Lower leg skin (tissue), 4 donors: ENCODE data around the gene SPAG9. TPM values are rescaled to one million over a fixed set of nuclear protein-coding genes. Genes with fewer than 3 reads are reported as not detected.
"Not testable (repeated sequence)": the region's sequence is repeated elsewhere in the genome, so short reads cannot be mapped to it uniquely, and the experiment has no call there.

ENCODE experiments used
- DNase-seq, 2 donors: peaks; one replicate each; pipeline ENCODE4 v3.0.0-alpha.2; 2019; ENCODE audit warnings: low spot score in 2 of 2
- H3K4me3 ChIP-seq: fragments of 200-600 bp; sonication (generic); 2 replicates; pipeline ENCODE4 v1.5.1; 2017; ENCODE audit warnings: mild to moderate bottlenecking, low read depth; ENCODE audit not compliant: poor library complexity, severe bottlenecking
- POLR2A ChIP-seq, 2 donors: fragments of 450-650 bp; IDR thresholded peaks; one replicate each; pipeline ENCODE4 v1.6.1; 2016 to 2017; ENCODE audit warnings: antibody characterized with exemption in 2 of 2, mild to moderate bottlenecking in 1 of 2, moderate library complexity in 1 of 2
- WGBS, 2 donors: methylation state at CpG; one replicate each; pipeline ENCODE4 v1.1.5; 2018; 5-methylcytosine and 5-hydroxymethylcytosine counted together
- intact Hi-C: fragments of 100-400 bp; cut with DNase I; formaldehyde crosslinking; loops from one replicate; pipeline ENCODE4 v1.15.0; 2023; ENCODE audit warnings: low total_unique reads
- total RNA-seq, 4 donors: library from RNA; depleted of rRNA; stranded (reverse); fragments of >200 nt; gene quantifications; one replicate each; pipeline ENCODE4 v1.1.0, GENCODE V29; 2016
- TF ChIP-seq, protein P1 (sequence below), 3 donors: fragments of 450-650 bp; IDR thresholded peaks; one replicate each; pipeline ENCODE4 v1.5.1; 2016; ENCODE audit warnings: antibody characterized with exemption in 3 of 3, mild to moderate bottlenecking in 3 of 3, moderate library complexity in 2 of 3

Gene SPAG9
- total RNA-seq, 4 donors from 2014 or later = 63.7 to 106 (median 69.3) TPM

GRCh38 chr17:50943575-50943933, 177.1 kb downstream of the SPAG9 start:
- 86 to 87% methylated on average over 8 of the region's 8 CpGs for WGBS, 2 donors
- H3K4me3 ChIP-seq = no peak overlapping the region
- peak in 1 of 2 donors; percentile 70 for DNase-seq

GRCh38 chr17:50941676-50942048, 179.0 kb downstream of the SPAG9 start:
- intact Hi-C loops, H3K4me3 ChIP-seq: not testable (repeated sequence)
- DNase-seq = peak in 1 of 2 donors; percentile 37
- 98 to 99% methylated on average over 4 of the region's 4 CpGs for WGBS, 2 donors

More at GRCh38 chr17:50943575-50943933, 177.1 kb downstream of the SPAG9 start:
- intact Hi-C loops = no loop called here
- TF ChIP-seq, protein P1, sequence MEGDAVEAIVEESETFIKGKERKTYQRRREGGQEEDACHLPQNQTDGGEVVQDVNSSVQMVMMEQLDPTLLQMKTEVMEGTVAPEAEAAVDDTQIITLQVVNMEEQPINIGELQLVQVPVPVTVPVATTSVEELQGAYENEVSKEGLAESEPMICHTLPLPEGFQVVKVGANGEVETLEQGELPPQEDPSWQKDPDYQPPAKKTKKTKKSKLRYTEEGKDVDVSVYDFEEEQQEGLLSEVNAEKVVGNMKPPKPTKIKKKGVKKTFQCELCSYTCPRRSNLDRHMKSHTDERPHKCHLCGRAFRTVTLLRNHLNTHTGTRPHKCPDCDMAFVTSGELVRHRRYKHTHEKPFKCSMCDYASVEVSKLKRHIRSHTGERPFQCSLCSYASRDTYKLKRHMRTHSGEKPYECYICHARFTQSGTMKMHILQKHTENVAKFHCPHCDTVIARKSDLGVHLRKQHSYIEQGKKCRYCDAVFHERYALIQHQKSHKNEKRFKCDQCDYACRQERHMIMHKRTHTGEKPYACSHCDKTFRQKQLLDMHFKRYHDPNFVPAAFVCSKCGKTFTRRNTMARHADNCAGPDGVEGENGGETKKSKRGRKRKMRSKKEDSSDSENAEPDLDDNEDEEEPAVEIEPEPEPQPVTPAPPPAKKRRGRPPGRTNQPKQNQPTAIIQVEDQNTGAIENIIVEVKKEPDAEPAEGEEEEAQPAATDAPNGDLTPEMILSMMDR (IDR thresholded peaks at IDR 0.05) = no peak
- TF ChIP-seq POLR2A (IDR thresholded peaks at IDR 0.05) = no peak

GRCh38 chr17:50939795-50940684, 180.6 kb downstream of the SPAG9 start:
- WGBS, 2 donors = 87 to 91% methylated on average over 16 of the region's 16 CpGs
- no peak for TF ChIP-seq POLR2A (IDR thresholded peaks at IDR 0.05)
- TF ChIP-seq, protein P1 (IDR thresholded peaks at IDR 0.05) = no peak
- DNase-seq = no peak
- H3K4me3 ChIP-seq = no peak overlapping the region
- intact Hi-C loops = no loop called here

DNA sequence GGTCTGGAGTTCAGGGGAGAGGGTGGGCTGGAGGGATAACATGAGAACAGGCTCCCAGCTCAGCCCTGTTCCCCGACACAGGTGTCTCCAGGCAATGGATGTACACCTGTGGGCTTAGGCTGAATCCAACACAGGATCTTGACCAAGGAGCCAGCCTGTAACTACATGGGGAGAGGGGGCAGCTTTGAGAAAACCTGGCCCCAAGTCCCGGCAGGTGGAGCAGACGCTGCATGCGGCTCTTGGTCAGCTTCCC, 181.2 kb downstream of the SPAG9 start:
- no peak for DNase-seq
- intact Hi-C loops = no loop called here
- WGBS, 2 donors = 82 to 100% methylated on average over 2 to 4 of the region's 4 CpGs
- TF ChIP-seq POLR2A (IDR thresholded peaks at IDR 0.05) = no peak
- TF ChIP-seq, protein P1 (IDR thresholded peaks at IDR 0.05) = no peak
- no peak overlapping the region for H3K4me3 ChIP-seq

DNA sequence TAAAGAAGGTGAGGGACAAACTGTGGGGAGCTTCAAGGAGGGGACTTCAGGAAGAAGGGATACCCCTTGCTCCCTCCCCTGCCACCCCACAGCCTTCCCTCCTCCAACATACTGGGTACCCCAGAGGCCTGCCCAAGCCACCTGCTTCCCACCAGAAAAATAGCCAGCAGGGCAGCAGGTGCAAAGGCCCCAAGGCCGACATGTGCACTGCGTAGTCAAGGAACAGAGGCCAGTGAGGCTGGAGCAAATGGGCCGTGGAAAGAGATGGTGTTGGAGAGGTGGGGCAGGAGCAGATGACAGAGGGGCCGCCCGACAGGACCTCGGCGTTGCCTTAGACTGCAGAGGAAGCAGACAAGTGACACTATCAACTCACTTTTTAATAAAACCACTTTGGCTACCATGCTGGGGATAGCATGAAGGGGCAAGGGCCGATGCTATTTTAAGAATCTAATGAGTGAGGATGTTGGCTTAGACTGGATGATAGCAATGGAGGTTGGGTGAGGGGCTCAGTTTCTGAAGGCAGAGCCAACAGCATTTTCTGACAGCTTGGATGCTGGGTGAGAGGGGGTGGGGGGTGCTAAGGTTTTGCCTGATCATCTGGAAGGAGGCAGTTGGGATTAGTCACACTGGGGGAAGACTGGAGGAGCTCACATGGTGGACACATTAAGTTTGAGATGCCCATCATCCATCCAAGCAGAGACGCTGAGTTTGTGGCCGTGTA, 181.7 kb downstream of the SPAG9 start:
- WGBS, 2 donors = 93 to 94% methylated on average over 10 of the region's 10 CpGs
- no peak for TF ChIP-seq POLR2A (IDR thresholded peaks at IDR 0.05)
- TF ChIP-seq, protein P1 (IDR thresholded peaks at IDR 0.05) = no peak
- H3K4me3 ChIP-seq = no peak overlapping the region
- no peak for DNase-seq
- intact Hi-C loops = no loop called here

GRCh38 chr17:50935996-50936266, 184.7 kb downstream of the SPAG9 start:
- DNase-seq = no peak
- H3K4me3 ChIP-seq = no peak overlapping the region
- TF ChIP-seq, protein P1 (IDR thresholded peaks at IDR 0.05) = no peak
- TF ChIP-seq POLR2A (IDR thresholded peaks at IDR 0.05) = no peak
- WGBS, 2 donors = 84 to 87% methylated on average over 5 of the region's 5 CpGs
- intact Hi-C loops = no loop called here
